Mesodermal cell (in vitro differentiated cells): ENCODE measurements around the gene SMURF2.
A peak's percentile ranks its signal among the peaks of the same experiment; 100 is the strongest.
"Not testable (repeated sequence)": the region's sequence is repeated elsewhere in the genome, so short reads cannot be mapped to it uniquely, and the experiment has no call there.

Experiments used
- H3K27ac ChIP-seq: 2 replicates; pipeline ENCODE4 v1.7.0; 2013; ENCODE audit warnings: mild to moderate bottlenecking, low read depth, low read length, moderate library complexity; ENCODE audit not compliant: severe bottlenecking
- H3K36me3 ChIP-seq: 2 replicates; pipeline ENCODE4 v1.7.1; 2013; ENCODE audit warnings: mild to moderate bottlenecking, low read length, moderate library complexity; ENCODE audit not compliant: control insufficient read depth, insufficient read depth
- H3K4me1 ChIP-seq: one replicate; pipeline ENCODE4 v1.7.1; 2013; ENCODE audit warnings: mild to moderate bottlenecking, low read length; ENCODE audit not compliant: insufficient read depth, control insufficient read depth, poor library complexity, severe bottlenecking
- H3K4me3 ChIP-seq: 2 replicates; pipeline ENCODE4 v1.7.0; 2013; ENCODE audit warnings: low read length, control low read depth, mild to moderate bottlenecking; ENCODE audit not compliant: insufficient read depth, poor library complexity, severe bottlenecking; ENCODE audit errors: extremely low read depth
- H3K9me3 ChIP-seq: 2 replicates; pipeline ENCODE4 v1.7.1; 2013; ENCODE audit warnings: mild to moderate bottlenecking, low read length, moderate library complexity; ENCODE audit not compliant: control insufficient read depth
- WGBS, 2 experiments: methylation state at CpG; one replicate each; pipeline ENCODE4 v1.1.5; 2013; ENCODE audit warnings: missing lambda C conversion rate in 2 of 2; ENCODE audit not compliant: insufficient coverage in 2 of 2; 5-methylcytosine and 5-hydroxymethylcytosine counted together

The SMURF2 gene

DNA sequence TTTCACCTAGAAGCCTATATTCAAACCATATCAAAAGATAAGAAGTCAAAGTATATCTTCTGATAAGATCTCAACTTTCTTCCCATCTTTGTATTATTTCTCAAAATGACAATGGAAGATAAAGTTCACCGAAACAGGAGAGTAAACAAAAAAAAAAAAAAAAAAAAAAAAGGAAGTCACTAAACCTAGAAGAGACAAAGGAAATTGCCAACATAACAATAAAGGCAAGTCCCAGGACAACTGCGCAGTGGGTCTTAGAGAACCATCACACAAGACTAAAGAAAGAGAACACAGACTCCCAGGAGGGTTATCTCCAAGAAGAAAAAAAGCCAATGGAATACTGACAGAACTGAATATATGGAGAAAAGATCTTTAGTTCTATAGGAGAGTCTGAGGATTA is 65.7 kb downstream of the SMURF2 start:
- Histone ChIP-seq H3K9me3 (no peaks in the 10 kb centered on the region), H3K36me3 (peaks cover 79% of the 10 kb centered on the region), H3K27ac (no peak overlapping the region), H3K4me1 (peaks cover 4% of the 10 kb centered on the region), H3K4me3 (no peak overlapping the region)
- no CpG with 5 or more reads among the region's 2 CpGs for WGBS, 2 experiments

DNA sequence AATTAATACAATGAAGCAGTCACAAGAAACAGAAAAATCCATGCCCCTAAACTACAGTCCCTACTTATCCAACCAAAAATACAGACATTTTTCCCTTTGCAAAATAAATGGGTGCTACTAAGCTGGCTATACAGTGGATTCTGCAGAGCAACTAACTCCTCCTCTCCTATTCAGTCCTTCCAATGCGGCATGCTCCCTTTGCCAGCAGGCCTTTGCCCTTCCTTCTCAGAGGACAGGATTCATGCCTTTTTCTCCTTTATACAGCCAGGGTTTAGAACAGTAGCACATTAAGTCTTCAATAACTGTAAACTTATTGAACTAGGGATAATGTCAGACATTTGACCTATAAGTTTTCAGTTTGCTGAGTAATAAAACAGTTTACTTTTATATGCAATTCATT is 70.2 kb downstream of the SMURF2 start:
- H3K27ac ChIP-seq = no peak overlapping the region
- no peaks in the 10 kb centered on the region for H3K4me1 ChIP-seq
- WGBS, 2 experiments = 89 to 91% methylated on average over 1 of the region's 1 CpG
- H3K36me3 ChIP-seq = peaks cover 83% of the 10 kb centered on the region
- H3K9me3 ChIP-seq = no peaks in the 10 kb centered on the region
- H3K4me3 ChIP-seq = no peak overlapping the region

DNA sequence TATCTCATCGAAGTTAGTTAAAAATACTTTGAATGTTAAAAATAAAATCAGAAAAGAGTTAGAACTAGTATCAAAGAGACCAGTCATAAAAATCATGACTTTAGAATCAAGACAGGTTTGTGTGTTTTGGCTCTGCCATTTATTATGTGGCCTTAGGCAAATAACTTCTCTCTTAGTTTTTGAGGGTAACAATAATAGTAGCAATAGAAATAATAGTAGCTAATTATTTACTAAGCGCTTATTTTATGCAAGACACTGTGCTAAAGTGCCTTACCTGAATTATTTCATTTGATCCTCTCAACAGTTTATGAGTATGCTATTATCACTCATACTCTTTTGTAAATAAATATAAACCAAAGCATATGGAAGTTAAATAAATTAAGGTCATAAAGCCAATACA is 77.0 kb downstream of the SMURF2 start:
- no peak overlapping the region for H3K4me3 ChIP-seq
- H3K9me3 ChIP-seq = no peaks in the 10 kb centered on the region
- no CpG with 5 or more reads among the region's 2 CpGs for WGBS, 2 experiments
- no peaks in the 10 kb centered on the region for H3K4me1 ChIP-seq
- no peak overlapping the region for H3K27ac ChIP-seq
- peaks cover 90% of the 10 kb centered on the region for H3K36me3 ChIP-seq

DNA sequence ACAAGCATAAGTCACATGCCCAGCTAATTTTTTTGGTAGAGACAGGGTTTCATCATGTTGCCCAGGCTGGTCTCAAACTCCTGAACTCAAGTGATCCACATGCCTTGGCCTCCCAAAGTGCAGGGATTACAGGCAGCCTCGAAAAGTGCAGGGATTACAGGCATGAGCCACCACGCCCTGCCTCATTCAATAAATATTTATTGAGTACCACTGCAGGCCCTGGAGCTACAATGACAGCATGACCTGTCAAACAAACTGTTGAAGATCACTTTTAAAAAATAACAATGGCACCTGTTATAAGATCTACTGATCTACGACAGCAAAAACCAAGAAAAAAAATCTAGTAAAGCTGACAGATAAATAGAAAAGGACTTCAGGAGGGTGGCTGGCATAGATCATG is 79.1 kb downstream of the SMURF2 start:
- whole genome bisulfite sequencing, 2 experiments = 94 to 100% methylated on average over 2 to 3 of the region's 3 CpGs
- H3K4me3 ChIP-seq = no peak overlapping the region
- no peak overlapping the region for H3K27ac ChIP-seq
- no peaks in the 10 kb centered on the region for H3K4me1 ChIP-seq
- H3K36me3 ChIP-seq = peaks cover 91% of the 10 kb centered on the region
- no peaks in the 10 kb centered on the region for H3K9me3 ChIP-seq

DNA sequence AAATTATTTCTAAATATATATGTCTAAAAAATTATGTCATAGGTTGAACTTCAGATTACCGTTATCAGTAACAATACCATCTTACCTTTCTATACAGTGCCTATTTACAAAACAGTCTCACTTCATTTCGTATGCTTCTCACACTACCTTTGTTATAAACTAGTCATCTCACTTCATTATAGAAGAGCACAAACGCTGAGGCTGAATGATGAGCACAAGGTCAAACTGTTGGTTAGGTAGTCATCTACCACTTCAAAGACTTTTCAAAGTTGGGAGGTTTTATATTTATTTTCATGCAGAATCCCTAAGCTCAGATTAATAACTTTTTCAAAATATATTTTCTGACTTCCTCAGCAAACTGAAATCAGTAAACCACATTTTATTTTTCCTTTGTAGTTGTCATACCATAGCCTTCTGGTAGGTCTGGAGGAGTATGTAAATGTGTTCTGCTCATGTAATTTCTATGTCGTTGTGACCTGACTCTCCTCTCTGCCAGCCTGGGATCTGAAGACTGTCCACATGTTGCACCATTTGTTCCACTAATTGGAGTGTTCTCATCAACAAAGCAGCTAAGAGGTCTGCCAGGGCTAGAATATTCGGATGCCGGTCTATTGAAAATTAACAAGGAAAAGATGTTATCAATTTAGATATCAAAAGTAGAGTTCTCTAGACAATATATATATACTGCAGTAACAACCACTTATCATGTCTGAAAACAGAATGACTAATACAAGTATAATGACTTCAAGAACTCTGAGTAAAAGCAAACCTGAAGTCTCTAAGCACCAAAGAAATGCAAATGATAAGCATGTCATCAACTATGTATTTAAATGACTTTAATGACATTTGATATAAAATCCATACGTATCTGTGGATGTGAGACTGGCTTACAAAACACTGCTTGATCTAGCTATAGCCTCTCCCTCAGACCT is 81.5 kb downstream of the SMURF2 start:
- H3K4me1 ChIP-seq = no peaks in the 10 kb centered on the region
- WGBS, 2 experiments = 100% methylated on average over 1 to 3 of the region's 7 CpGs
- H3K36me3 ChIP-seq = peaks cover 88% of the 10 kb centered on the region
- peak overlapping the region; percentile 7 for H3K27ac ChIP-seq
- H3K4me3 ChIP-seq = no peak overlapping the region
- H3K9me3 ChIP-seq = no peaks in the 10 kb centered on the region

DNA sequence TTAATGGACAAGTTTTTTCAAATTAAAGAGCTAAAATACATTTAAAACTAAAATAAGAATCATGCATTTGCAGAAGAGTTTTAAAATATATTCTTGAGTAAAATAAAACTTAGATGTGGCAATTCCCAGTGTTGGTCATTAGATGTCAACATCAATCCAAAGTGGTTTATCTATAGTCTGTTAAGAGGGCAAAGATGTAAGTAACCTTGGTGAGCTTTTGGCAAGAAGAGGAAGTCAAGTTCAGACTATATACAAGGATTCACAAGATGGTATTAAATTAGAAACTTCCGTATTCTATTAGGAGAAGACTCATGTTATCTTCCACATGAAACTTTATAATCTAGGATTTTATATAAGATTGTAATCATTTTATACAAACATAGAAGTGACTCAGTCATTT is 82.2 kb downstream of the SMURF2 start:
- no peaks in the 10 kb centered on the region for H3K4me1 ChIP-seq
- WGBS, 2 experiments = no CpG with 5 or more reads among the region's 1 CpG
- no peak overlapping the region for H3K27ac ChIP-seq
- H3K4me3 ChIP-seq = no peak overlapping the region
- peaks cover 90% of the 10 kb centered on the region for H3K36me3 ChIP-seq
- no peaks in the 10 kb centered on the region for H3K9me3 ChIP-seq

DNA sequence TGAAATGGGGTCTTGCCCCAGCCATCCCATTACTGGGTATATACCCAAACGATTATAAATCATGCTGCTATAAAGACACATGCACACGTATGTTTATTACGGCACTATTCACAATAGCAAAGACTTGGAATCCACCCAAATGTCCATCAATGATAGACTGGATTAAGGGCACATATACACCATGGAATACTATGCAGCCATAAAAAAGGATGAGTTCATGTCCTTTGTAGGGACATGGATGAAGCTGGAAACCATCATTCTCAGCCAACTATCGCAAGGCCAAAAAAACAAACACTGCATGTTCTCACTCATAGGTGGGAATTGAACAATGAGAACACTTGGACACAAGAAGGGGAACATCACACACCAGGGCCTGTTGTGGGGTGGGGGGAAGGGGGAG is 85.1 kb downstream of the SMURF2 start:
- H3K4me3 ChIP-seq, H3K9me3 ChIP-seq, H3K4me1 ChIP-seq, H3K27ac ChIP-seq: not testable (repeated sequence)
- peaks cover 79% of the 10 kb centered on the region for H3K36me3 ChIP-seq
- 62 to 100% methylated on average over 2 to 3 of the region's 4 CpGs for WGBS, 2 experiments

DNA sequence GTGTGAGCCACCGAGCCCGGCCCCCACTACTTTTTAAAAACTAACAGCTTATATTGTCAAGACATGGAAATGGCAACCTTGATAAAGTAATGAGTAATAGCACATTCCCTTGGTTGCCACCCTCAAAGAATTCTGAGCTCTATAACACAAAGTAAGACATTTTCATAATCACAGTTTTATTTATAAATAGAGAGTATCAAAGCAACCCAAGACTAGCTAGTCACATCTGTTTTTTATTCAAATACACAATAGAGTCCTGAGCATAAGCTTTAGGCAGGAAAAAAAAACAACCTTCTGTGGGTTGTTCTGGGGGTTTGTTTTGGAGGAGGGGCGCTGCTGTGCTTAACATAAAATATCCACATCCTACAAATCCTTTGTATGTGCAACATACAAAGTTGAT is 86.7 kb downstream of the SMURF2 start:
- peaks cover 7% of the 10 kb centered on the region for H3K4me1 ChIP-seq
- no CpG with 5 or more reads among the region's 3 CpGs for WGBS, 2 experiments
- no peak overlapping the region for H3K4me3 ChIP-seq
- H3K27ac ChIP-seq = no peak overlapping the region
- peaks cover 79% of the 10 kb centered on the region for H3K36me3 ChIP-seq
- H3K9me3 ChIP-seq = no peaks in the 10 kb centered on the region

DNA sequence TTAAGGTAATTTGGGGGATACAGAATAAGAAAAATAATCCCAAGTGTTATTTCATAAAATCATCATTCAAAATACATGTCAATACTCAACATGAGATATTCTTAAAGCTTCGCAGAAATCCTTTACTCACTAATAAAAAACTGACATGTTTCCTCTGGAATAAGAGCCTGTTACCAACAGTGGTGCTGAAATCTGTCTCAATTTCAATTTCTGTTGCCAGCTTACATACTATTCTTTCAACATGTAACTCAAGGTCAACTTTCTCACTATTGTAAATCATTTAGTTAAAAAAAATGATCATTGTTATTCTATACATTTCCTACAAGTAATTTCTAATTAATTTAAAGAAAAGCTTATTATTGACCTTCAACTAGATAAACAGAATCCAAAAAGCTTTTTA is 87.5 kb downstream of the SMURF2 start:
- no peak overlapping the region for H3K4me3 ChIP-seq
- peaks cover 78% of the 10 kb centered on the region for H3K36me3 ChIP-seq
- peaks cover 7% of the 10 kb centered on the region for H3K4me1 ChIP-seq
- no peak overlapping the region for H3K27ac ChIP-seq
- no peaks in the 10 kb centered on the region for H3K9me3 ChIP-seq
- 92 to 100% methylated on average over 1 of the region's 1 CpG for WGBS, 2 experiments

DNA sequence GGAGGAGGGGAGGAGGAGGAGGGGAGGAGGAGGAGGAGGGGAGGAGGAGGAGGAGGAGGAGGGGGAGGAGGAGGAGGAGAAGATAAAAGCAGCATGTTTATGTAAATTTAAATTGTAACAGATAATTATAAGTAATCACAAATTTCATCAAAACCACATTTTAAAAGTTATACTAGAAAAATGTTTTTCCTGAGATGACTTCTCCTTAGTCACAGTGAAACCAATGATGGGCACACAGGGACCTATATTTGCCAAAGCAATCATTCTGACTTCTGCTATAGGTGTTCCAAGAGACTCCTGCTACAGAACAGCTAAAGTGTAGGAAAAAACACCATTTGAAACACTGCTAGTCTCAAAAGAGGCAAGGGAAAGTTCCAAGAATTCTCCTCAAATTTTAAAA is 88.9 kb downstream of the SMURF2 start:
- Histone ChIP-seq H3K36me3 (peaks cover 79% of the 10 kb centered on the region), H3K27ac (peak overlapping the region; percentile 42), H3K4me1 (peaks cover 7% of the 10 kb centered on the region), H3K9me3 (no peaks in the 10 kb centered on the region), H3K4me3 (no peak overlapping the region)

DNA sequence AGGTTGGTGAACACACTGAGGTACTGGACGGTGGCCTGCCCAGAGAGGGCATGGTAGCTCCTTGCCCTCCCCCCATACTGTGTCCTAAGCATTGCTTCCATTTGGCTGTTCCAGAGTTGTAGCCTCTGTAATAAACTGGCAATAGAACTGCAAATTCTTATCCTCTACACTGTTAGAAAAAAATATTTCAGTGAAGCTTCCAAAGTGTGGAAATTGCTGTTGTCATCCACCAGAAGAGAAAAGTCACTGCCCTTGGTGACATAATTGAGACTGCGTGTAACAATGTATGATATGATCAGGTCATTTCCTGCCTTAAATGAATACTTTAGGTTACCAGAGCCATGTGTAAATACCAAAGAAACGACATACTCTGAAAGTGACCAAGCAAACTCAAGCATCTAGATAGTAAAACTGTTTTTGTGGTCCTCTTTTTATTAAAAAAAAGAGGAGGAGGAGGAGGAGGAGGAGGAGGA is 89.4 kb downstream of the SMURF2 start:
- peaks cover 77% of the 10 kb centered on the region for H3K36me3 ChIP-seq
- H3K27ac ChIP-seq = peak overlapping the region; percentile 29
- no peaks in the 10 kb centered on the region for H3K9me3 ChIP-seq
- no peak overlapping the region for H3K4me3 ChIP-seq
- 71 to 87% methylated on average over 1 to 2 of the region's 3 CpGs for WGBS, 2 experiments
- peaks cover 7% of the 10 kb centered on the region for H3K4me1 ChIP-seq
